ENCODE data around the gene CAPN1.
"Not testable (repeated sequence)": the region's sequence is repeated elsewhere in the genome, so short reads cannot be mapped to it uniquely, and the experiment has no call there.

CAPN1 gene

DNA sequence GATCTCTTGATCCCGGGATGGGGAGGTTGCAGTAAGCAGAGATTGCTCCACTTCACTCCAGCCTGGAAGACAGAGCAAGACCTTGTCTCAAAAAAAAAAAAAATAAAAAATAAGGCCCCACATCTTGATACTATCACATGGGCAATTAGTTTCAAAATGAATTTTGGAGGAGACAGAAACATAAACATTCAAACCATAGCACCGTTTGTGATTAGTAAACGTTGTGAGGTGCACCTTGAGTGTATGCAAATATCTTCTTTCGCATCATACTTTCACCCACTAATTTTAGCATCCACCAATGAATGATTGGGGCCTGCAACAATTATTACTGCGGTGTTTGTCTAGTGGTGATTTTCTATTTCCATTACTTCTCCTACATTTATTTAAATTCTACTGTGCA lies 22.7 kb upstream of the CAPN1 start:
- in situ Hi-C loops (cut with HindIII; ENCODE audit: low sequenced_read_pairs), result no loop called here

- in situ Hi-C loops (cut with HindIII; ENCODE audit: low sequenced_read_pairs), result no loop called here
Measured at GRCh38 chr11:65160643-65161042, 21.1 kb upstream of the CAPN1 start.

DNA sequence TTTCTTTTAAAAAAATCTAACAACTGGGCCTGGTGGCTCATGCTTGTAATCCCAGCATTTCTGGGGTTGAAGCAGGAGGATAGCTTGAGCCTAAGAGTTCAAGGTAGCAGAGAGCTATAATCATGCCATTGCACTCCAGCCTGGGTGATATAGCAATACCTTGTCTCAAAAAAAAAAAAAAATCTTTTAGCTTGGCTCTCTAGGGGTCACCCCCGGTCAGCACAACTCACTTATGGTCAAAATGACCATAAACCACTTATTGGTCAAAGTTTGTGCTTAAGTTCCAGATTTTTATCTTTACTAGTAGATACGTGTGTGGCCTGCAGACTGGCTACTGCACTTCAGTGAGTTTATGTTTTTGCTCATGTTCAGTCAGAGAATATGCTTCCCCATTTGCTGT lies 18.0 kb upstream of the CAPN1 start:
- in situ Hi-C loops (cut with HindIII; ENCODE audit: low sequenced_read_pairs), result no loop called here

GRCh38 chr11:65165410-65166317 lies 16.1 kb upstream of the CAPN1 start:
- in situ Hi-C loops (cut with HindIII; ENCODE audit: low sequenced_read_pairs), result no loop called here

DNA sequence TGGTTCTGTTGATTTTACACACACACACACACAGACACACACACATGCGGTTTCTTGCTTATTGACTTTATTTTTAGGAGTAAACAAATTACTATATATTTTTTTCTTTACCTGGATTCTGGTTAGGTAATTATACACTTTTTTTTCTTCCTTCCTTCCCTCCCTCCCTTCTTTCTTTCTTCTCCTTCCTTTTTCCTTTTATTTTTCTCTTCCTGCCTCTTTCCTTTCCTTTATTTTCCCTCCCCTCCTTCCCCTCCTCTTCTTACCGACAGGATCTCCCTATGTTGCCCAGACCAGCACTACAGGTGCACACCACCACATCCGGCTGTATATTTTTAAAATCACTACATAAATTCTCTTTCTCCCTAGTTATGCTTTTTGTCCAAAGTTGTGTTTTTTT lies 14.8 kb upstream of the CAPN1 start:
- in situ Hi-C loops (cut with HindIII; ENCODE audit: low sequenced_read_pairs), result no loop called here

- in situ Hi-C loops (cut with HindIII; ENCODE audit: low sequenced_read_pairs), result no loop called here
Measured at GRCh38 chr11:65167656-65168055, 14.1 kb upstream of the CAPN1 start.

DNA sequence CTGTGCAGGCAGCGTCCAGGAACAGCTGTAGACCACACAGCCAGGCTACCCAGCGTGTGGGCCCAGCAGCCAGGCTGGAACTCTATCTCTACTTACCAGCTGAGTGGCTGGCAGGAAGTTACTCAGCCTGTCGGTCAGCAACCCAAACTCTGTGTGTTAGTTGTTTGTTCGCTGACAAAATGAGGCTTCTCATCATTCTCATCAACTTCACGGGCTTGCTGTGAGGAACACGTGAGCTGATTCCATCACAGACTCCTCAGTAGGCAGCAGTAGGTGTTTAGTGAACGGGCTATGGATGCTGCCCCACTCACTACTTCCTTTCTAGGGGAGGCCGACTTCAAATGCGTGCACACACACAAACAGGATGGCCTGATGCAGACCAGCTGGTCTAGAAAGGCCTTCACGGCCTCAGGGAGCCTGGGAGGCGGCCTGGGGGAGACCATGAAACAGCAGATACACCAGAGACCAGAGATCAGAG lies 12.5 kb upstream of the CAPN1 start:
- in situ Hi-C loops (cut with HindIII; ENCODE audit: low sequenced_read_pairs), result no loop called here

- in situ Hi-C loops (cut with HindIII; ENCODE audit: low sequenced_read_pairs), result no loop called here
Measured at GRCh38 chr11:65170058-65170534, 11.6 kb upstream of the CAPN1 start, which contains the start of gene SPDYC. TSS of gene SPDYC (plus strand) at chr11:65170233. CDS start at chr11:65171358, 1,125 bp downstream.

GRCh38 chr11:65172600-65172999 lies 9.1 kb upstream of the CAPN1 start:
- in situ Hi-C loops (cut with HindIII; ENCODE audit: low sequenced_read_pairs), result no loop called here

- in situ Hi-C loops (cut with HindIII; ENCODE audit: low sequenced_read_pairs), result not testable (repeated sequence)
Measured at GRCh38 chr11:65174571-65175010, 7.1 kb upstream of the CAPN1 start.

DNA sequence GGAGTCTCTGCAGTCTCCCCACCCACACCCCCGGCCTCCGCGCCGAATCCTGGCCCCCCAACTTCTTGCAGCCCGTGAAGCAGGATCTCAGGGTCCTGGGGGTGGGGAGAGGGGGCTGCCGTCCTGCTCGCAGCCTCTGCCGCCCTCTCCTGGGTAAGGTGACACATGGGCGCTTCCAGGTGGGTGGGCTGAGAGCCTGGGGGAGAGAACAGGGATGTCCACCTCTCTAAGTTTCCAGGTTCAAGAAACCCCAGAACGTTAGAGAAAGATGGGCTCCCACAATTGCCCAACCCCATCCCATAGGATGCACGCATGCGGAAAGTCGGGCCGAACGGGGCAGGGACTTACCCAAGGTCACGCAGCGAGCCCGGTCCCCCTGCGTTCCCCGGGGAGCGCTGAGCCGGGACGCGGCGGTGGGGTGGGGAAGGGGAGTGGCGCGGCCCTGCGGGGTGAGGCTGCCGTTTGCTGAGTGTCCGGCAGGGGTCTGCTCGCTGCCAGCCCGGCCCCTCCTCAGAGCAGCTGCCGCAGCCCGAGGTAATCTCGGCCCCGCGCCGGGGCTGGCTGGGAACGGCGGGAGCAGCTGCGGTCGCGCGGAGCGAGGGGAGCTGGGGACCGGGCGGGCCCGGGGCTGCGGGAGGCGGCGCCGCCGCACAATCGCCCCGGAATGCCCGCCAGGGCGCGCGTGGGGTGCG lies 705 bp upstream of the CAPN1 start:
- in situ Hi-C loops (cut with HindIII; ENCODE audit: low sequenced_read_pairs), result no loop called here

DNA sequence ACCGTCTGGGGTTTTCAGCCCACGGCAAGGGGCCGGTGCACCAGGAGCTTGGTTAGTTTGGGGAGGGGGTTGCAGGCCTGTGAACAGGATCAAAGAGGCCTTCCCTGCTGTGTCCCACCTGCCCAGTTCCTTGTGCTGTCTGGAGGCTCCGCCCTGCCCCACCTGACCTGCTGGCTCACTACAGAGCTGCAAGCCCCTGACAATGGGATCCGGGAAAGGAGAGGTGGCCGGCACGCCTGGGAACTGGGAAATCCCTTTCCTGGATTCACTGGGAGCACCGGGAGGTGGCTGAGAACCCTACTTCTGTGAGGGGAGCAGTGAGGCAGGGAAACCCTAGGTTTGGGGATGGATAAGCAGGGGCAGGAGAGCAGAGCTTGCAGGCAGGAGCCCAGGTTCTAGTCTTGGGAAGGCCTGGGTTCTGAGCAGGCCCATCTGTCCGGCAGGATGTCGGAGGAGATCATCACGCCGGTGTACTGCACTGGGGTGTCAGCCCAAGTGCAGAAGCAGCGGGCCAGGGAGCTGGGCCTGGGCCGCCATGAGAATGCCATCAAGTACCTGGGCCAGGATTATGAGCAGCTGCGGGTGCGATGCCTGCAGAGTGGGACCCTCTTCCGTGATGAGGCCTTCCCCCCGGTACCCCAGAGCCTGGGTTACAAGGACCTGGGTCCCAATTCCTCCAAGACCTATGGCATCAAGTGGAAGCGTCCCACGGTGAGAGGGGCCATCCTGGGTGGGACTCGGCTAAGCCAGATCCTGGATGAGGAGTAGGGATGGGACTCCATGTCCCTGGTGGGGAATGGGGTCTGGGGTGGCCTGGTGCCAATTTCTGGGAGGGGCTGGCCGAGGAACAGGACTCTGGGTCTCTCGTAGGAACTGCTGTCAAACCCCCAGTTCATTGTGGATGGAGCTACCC lies 786 bp downstream of the CAPN1 start:
- in situ Hi-C loops (cut with HindIII; ENCODE audit: low sequenced_read_pairs), result no loop called here

DNA sequence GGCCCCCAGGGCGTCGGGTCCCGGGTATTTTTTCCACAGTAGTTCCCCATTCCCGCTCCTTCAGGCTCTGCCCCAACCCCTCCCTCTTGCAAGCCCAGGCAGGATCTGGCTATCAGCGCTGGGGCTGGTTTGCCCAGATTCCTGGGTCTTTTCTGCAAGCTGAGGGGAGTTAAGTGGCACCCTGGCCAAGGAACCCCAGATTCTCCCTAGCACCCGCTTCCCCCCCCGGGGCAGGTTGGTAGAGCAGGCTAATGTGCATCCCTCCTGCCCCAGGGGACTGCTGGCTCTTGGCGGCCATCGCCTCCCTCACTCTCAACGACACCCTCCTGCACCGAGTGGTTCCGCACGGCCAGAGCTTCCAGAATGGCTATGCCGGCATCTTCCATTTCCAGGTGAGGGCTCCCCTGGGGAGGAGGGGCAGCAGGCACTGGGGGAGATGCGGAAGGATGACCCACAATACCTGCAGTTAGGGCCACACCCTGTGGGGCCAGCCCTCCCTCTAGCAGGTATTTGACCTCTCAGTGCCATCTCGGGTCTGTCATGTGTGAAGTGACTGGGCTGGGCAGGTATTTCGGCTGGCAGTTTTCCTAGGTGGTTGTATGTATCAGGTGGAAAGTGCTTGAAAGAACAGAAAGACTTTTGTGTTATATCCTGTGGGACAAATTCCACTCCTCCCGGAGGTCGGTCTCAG lies 1.6 kb downstream of the CAPN1 start:
- in situ Hi-C loops (cut with HindIII; ENCODE audit: low sequenced_read_pairs), result no loop called here

GRCh38 chr11:65184146-65184545 lies 2.4 kb downstream of the CAPN1 start:
- in situ Hi-C loops (cut with HindIII; ENCODE audit: low sequenced_read_pairs), result no loop called here

DNA sequence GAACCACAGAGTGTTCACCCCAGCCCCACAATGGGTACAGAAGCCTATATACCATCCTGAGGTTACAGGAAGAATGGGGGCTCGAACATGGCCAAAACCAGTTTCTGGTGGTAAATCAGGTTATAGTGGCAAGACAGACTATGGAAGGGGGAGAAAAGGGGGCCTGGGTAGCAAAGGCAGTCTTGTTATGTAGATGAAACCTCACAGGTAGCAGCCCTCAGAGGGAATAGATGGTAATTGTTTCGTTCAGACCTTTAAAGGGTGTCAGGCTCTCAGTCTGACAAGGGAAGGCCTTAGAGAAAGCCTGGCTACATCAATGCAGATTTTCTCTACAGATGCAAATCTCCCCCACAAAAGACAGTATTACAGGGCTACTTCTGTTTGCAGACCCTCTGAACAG lies 3.4 kb downstream of the CAPN1 start:
- in situ Hi-C loops (cut with HindIII; ENCODE audit: low sequenced_read_pairs), result no loop called here

GRCh38 chr11:65185869-65186341 lies 4.2 kb downstream of the CAPN1 start:
- in situ Hi-C loops (cut with HindIII; ENCODE audit: low sequenced_read_pairs), result no loop called here

DNA sequence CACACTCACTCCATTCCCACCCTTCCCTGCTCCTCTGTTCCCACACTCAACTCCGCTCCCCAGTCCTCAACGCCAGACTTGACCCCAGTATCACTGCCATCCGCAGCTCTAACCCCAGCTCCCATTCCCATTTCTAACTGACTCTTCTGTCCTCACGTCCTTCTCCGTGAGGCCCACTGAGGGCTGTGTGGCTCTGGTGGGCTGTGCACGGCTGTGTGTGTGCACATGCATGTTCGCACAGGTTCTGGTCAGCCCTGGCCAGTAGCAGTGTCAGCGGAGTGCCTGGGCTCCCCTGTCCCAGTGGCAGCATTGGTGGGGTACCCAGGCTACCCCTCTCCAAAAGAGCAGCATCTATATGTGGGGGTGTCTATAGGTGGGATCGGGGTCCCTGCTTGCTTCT lies 5.0 kb downstream of the CAPN1 start:
- in situ Hi-C loops (cut with HindIII; ENCODE audit: low sequenced_read_pairs), result no loop called here

DNA sequence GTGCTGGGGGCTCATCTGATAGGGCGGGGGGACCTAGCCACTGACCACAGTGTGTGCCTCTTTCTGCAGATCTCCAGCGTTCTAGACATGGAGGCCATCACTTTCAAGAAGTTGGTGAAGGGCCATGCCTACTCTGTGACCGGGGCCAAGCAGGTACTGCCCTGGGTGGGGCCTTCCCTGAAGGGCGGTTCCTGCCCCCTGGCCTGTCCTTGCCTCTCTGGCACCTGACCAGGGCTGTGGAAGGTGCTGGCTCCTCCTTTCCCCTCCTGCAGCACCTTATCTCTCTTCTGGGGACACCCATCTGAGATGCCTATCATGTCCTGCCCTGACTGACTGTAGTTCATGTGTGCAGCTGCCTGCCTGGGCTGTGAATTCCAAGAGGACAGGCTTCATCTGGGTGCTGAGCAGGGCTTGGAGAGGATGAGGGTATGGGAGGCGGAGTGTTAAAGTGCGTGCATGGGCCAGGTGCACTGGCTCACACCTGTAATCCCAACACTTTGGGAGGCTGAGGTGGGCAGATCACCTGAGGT lies 5.5 kb downstream of the CAPN1 start:
- in situ Hi-C loops (cut with HindIII; ENCODE audit: low sequenced_read_pairs), result no loop called here

DNA sequence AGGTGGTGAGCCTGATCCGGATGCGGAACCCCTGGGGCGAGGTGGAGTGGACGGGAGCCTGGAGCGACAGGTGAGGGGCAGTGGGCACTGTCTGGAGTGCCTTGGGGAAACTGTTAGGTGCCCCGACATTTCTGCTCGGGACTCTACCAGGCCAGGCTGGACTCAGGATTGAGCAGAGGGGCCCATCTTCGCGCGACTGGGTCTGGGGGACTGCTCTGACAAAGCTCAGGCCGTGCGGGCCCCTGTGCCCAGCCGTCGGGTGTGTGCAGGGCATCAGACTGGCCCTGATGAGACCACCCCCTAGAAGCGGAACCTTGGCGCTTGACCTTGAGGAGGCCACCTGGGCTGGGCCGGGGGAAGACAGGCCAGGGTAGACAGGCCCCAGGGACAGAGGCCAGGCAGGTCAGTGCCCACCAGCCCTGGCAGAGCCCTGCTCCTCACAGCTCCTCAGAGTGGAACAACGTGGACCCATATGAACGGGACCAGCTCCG lies 6.3 kb downstream of the CAPN1 start:
- in situ Hi-C loops (cut with HindIII; ENCODE audit: low sequenced_read_pairs), result no loop called here

DNA sequence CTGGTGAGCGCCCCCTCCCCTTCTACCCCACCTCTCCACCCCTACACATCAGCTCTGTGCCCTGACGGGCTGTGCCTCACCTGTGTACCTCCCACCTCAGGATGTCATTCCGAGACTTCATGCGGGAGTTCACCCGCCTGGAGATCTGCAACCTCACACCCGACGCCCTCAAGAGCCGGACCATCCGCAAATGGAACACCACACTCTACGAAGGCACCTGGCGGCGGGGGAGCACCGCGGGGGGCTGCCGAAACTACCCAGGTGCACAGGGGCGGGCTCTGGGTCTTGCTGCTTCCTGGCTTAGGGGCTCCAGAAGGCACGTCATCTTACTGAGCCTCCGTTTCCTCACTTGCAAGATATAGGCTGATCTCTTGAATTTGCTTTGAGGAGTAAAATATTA lies 6.8 kb downstream of the CAPN1 start:
- in situ Hi-C loops (cut with HindIII; ENCODE audit: low sequenced_read_pairs), result no loop called here
